Measurements from ENCODE around the gene SAFB.

Gene SAFB

DNA sequence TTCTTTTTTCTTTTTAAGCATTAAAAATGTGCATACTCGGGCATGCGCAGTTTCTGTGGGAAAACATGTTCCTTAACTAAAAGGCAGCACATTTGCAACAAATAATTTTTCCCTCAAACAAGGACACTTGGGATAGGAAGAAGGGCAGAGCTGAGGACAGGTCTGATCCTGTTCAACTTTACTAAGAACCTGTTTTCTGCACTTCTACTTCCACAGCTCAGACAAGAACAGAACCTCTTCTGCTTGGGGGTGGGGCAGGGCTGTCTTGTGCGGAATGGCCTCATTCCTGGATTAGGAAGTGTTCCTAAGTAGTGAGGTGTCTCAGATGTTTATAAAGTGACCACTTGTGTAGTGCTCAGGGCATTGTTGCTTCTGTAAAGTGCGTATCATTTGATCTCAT lies 18.3 kb downstream of the SAFB start:
- no peak for DNase-seq (ENCODE audit: low spot score)
- TF ChIP-seq, protein P1, sequence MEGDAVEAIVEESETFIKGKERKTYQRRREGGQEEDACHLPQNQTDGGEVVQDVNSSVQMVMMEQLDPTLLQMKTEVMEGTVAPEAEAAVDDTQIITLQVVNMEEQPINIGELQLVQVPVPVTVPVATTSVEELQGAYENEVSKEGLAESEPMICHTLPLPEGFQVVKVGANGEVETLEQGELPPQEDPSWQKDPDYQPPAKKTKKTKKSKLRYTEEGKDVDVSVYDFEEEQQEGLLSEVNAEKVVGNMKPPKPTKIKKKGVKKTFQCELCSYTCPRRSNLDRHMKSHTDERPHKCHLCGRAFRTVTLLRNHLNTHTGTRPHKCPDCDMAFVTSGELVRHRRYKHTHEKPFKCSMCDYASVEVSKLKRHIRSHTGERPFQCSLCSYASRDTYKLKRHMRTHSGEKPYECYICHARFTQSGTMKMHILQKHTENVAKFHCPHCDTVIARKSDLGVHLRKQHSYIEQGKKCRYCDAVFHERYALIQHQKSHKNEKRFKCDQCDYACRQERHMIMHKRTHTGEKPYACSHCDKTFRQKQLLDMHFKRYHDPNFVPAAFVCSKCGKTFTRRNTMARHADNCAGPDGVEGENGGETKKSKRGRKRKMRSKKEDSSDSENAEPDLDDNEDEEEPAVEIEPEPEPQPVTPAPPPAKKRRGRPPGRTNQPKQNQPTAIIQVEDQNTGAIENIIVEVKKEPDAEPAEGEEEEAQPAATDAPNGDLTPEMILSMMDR (IDR thresholded peaks at IDR 0.05; ENCODE audit: extremely low read depth, missing control alignments) = no peak

DNA sequence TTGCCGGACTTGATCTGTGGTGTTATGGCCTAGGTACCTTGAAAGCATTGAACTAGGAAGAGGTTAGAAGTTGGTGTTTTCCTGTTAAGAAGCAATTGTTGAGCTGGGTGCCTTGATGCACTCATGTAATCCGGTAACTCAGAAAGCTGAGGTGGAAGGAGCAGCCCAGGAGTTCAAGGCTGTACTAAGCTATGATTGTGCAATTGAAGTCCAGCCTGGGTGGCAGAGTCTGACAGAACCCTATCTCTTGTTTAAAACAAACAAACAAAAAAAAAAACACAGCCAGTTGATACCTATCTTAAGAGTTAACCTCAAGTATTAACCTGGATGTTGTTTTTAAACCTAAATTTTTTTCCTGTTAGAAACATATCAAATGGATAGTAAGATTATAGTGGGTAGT lies 19.3 kb downstream of the SAFB start:
- TF ChIP-seq, protein P1 (IDR thresholded peaks at IDR 0.05; ENCODE audit: extremely low read depth, missing control alignments) = no peak
- no peak for DNase-seq (ENCODE audit: low spot score)

DNA sequence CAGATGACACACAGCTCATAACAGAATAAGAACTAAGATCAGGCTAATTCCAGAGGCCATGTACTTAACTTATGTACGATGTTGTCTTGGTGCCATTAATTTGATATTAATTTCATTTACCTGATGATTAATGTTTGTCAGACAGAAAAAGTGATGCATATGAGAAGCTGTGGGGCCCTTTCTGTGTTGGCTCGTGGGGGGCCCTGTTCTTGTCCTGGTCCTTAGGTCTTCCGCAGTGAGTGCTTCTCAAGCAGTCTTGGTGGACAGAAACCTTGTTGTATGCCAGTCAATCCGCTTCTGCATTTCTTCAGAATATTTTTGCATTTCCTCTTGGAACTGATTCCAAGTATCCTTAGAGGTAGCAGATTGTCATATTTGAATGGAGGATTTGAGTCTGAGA lies 20.2 kb downstream of the SAFB start:
- no peak for DNase-seq (ENCODE audit: low spot score)
- TF ChIP-seq, protein P1 (IDR thresholded peaks at IDR 0.05; ENCODE audit: extremely low read depth, missing control alignments) = no peak

DNA sequence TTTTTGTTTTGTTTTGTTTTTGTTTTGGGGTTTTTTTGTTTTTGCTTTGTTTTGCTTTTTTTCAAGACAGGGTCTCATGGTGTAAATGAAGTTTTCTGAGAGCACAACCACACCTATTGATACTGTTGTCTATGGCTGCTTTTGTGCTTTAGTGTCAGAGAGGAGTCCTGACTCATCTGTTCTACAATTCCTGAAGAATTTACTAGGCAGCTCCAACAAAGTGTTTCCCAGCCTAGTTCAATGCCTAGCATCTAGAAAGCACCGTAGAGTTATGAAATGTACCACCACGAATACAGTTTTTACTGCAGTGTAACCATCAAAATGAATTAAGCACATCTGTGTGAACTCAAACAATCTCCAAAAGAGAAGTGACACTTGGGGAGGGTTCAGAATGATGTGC lies 21.2 kb downstream of the SAFB start:
- TF ChIP-seq, protein P1 (IDR thresholded peaks at IDR 0.05; ENCODE audit: extremely low read depth, missing control alignments) = no peak
- no peak for DNase-seq (ENCODE audit: low spot score)

DNA sequence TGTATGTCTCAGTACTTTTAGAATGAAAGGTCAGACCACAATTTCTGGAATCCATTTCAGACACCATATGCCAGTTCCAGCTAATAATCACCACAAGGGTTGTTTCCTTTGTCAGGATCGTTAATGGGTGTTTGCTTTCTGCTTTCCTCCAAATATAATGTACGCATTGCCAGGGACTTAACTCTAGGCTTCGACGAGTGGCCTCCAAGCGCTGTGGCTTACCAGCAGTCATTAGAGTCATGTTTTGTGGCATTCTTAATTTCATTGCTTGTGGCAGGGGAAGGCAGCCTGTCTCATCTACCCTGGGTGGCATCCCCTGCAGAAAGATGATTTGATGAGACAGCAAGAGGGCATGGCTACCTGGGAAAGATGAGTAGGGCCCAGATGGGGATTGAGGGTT lies 22.5 kb downstream of the SAFB start:
- DNase-seq (ENCODE audit: low spot score) = no peak
- TF ChIP-seq, protein P1 (IDR thresholded peaks at IDR 0.05; ENCODE audit: extremely low read depth, missing control alignments) = no peak

DNA sequence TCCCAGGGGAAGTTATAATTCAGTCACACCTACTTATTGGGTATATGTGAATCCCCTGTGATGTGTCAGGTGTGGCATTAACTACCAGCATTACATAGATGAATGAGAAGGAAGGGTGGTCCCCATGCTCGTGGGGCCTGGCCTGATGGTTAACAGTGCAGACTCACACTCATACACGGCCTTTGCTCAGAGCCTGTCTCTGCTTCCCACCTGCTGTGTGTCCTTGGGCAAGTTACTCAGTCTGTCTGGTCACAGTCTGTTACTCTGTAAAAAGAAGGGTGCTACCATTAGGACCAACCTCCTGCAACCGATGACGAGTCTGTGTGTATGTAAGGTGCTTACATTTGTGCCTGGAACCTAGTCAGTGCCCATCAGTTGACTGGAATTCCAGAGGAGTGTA lies 23.8 kb downstream of the SAFB start:
- TF ChIP-seq, protein P1 (IDR thresholded peaks at IDR 0.05; ENCODE audit: extremely low read depth, missing control alignments) = no peak
- DNase-seq (ENCODE audit: low spot score) = no peak

DNA sequence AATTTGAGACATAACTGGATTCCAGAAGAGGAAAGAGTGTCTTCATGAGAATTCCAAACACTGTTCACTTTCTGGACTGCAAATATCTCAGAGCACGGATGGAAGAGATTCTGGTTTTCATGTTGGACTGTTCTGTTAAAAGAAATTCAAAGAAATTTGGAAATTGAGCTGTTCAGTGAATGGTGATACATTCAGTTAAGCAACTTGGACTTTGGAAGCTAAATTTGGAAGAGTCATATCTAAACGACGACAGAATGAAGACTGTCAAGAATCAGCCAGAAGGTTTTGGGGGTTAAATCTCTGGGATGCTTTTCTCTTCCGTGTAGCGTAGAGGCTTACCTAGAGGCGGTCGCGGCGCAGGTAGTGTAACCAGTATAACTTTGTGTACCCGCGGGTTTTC lies 25.6 kb downstream of the SAFB start:
- no peak for DNase-seq (ENCODE audit: low spot score)
- TF ChIP-seq, protein P1 (IDR thresholded peaks at IDR 0.05; ENCODE audit: extremely low read depth, missing control alignments) = no peak
